ENCODE data around the gene ATF7IP. TPM values are rescaled to one million over a fixed set of nuclear protein-coding genes. Genes with fewer than 3 reads are reported as not detected.

ATF7IP gene
- total RNA-seq, 1 experiment from 2014 or later, result 172 TPM

DNA sequence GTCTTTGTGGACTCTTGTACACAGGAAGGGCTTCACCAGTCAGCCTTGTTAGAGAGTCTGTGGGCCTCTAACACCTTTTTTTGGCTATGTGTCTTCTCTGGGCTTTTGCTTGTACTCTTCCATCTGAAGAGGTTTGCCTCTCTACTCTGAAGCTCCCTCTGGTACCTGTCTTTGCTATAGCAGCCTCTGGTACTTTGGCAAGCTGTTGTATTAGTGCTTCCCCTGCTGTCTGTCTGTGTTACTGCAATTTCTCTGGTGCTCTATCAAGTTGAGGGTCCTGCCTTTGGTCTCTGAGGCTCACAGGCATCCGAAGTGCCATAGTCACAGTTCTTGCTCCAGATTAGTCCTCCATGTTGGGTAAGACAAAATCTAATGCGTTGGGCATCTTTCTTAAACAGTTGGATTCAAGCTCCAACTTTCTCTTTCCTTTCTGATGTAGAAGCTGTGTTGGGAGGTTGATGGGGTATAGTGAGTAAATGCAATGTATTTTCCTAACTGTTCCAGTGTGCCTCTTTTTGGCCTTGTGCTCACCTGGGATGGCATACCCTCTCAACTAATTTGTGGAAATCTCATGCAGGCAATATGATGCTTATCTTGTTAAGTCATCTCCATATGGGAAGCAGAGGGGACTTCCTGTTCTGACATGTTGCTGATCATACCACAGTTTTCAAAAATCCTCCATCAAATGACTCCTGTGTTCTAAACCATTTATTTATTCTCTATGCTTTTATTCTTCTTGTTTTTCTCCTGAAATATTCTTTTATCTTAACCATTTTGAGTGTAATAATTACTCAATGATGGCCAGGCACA is 88.8 kb downstream of the ATF7IP start:
- Histone ChIP-seq H3T11ph (ENCODE audit: low read length) (no peak overlapping the region), H3K4ac (ENCODE audit: low read depth, low read length) (no peak overlapping the region), H3K23me2 (ENCODE audit: insufficient read length, low read depth, low read length, poor library complexity, severe bottlenecking) (no peaks in the 10 kb centered on the region), H3K4me2 (ENCODE audit: insufficient read depth, insufficient read length, low read length) (no peak overlapping the region), H4K20me1 (ENCODE audit: control insufficient read depth, insufficient read depth, insufficient read length) (no peaks in the 10 kb centered on the region), H2AFZ (ENCODE audit: low read length) (no peak overlapping the region), H2BK20ac (ENCODE audit: low read depth, low read length, poor library complexity, severe bottlenecking) (no peak overlapping the region), H2BK120ac (ENCODE audit: low read depth, low read length, poor library complexity, severe bottlenecking) (no peak overlapping the region), H4K91ac (ENCODE audit: insufficient read length, low read depth, low read length) (no peak overlapping the region), H3K9ac (ENCODE audit: extremely low read depth, insufficient read length, low read length) (no peak overlapping the region), H2BK15ac (ENCODE audit: low read depth, low read length) (no peak overlapping the region), H3K56ac (ENCODE audit: insufficient read length, low read depth, low read length) (no peak overlapping the region), H3K27me3 (ENCODE audit: insufficient read depth, low read length) (no peaks in the 10 kb centered on the region), H3K27ac (ENCODE audit: insufficient read length, low read depth, low read length) (no peak overlapping the region), H3K4me1 (ENCODE audit: insufficient read depth, low read length) (no peaks in the 10 kb centered on the region), H3K18ac (ENCODE audit: insufficient read length, low read depth, low read length) (no peak overlapping the region), H3K79me1 (ENCODE audit: insufficient read depth, low read depth, low read length, poor library complexity, severe bottlenecking) (peaks cover 3% of the 10 kb centered on the region), H2BK5ac (ENCODE audit: insufficient read length, low read length) (no peak overlapping the region), H2AK5ac (ENCODE audit: insufficient read length, low read length) (no peak overlapping the region), H3K9me3 (ENCODE audit: control insufficient read depth, low read depth, low read length) (no peaks in the 10 kb centered on the region), H2BK12ac (ENCODE audit: insufficient read length, low read depth, low read length) (no peak overlapping the region), H4K5ac (ENCODE audit: insufficient read length, low read depth, low read length) (no peak overlapping the region), H4K8ac (replicated peaks; ENCODE audit: insufficient read length, low read depth, low read length) (no peak overlapping the region), H3K79me2 (ENCODE audit: insufficient read depth, low read length) (no peaks in the 10 kb centered on the region; the same call in 1 of the 2 replicates), H3K14ac (ENCODE audit: insufficient read depth, low read length) (no peak overlapping the region), H3K23ac (ENCODE audit: insufficient read length, low read depth, low read length) (no peak overlapping the region)
- no peak overlapping the region for H3K4me3 Mint-ChIP-seq
- peak overlapping the region; percentile 17 to 96 (median 95); a peak in 6 of 7 replicates for H3K27ac Mint-ChIP-seq
- WGBS (ENCODE audit: extremely low coverage, insufficient read length, low lambda C conversion rate), result no CpG with 5 or more reads among the region's 2 CpGs
- H3K36me3 Mint-ChIP-seq (ENCODE audit: insufficient read depth in 1 of 3, low read depth in 3 of 3), result peaks cover 25 to 50% (median 41%) of the 10 kb centered on the region in 3 experiments; a peak in 6 of 7 replicates
- H3K27me3 Mint-ChIP-seq (ENCODE audit: low read depth), result no peaks in the 10 kb centered on the region
- TF ChIP-seq, protein P1, sequence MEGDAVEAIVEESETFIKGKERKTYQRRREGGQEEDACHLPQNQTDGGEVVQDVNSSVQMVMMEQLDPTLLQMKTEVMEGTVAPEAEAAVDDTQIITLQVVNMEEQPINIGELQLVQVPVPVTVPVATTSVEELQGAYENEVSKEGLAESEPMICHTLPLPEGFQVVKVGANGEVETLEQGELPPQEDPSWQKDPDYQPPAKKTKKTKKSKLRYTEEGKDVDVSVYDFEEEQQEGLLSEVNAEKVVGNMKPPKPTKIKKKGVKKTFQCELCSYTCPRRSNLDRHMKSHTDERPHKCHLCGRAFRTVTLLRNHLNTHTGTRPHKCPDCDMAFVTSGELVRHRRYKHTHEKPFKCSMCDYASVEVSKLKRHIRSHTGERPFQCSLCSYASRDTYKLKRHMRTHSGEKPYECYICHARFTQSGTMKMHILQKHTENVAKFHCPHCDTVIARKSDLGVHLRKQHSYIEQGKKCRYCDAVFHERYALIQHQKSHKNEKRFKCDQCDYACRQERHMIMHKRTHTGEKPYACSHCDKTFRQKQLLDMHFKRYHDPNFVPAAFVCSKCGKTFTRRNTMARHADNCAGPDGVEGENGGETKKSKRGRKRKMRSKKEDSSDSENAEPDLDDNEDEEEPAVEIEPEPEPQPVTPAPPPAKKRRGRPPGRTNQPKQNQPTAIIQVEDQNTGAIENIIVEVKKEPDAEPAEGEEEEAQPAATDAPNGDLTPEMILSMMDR (conservative IDR thresholded peaks at IDR 0.05), result peak; percentile 93
- H3K9me3 Mint-ChIP-seq, result no peaks in the 10 kb centered on the region
- peaks cover 33 to 42% of the 10 kb centered on the region in 2 experiments for H3K4me1 Mint-ChIP-seq
- peak; percentile 86 for DNase-seq
